Stomach (tissue), 4 donors: ENCODE measurements around the gene CDCA3.

ENCODE experiments used
- POLR2A ChIP-seq, 4 donors: fragments of 450-650 bp; IDR thresholded peaks; one replicate each; pipeline ENCODE4 v1.6.1; 2016; ENCODE audit warnings: antibody characterized with exemption in 4 of 4, control low read depth in 2 of 4, mild to moderate bottlenecking in 1 of 4, moderate library complexity in 1 of 4
- TF ChIP-seq, protein P1 (sequence below), 7 experiments: fragments of 450-650 bp in 4 of 7; fragments of 200-600 bp in 3 of 7; sonication (generic) in 3 of 7; IDR thresholded peaks; one replicate each; pipeline ENCODE4 v1.5.1; 2016 to 2019; ENCODE audit warnings: antibody characterized with exemption in 7 of 7, control low read depth in 2 of 7, mild to moderate bottlenecking in 1 of 7

DNA sequence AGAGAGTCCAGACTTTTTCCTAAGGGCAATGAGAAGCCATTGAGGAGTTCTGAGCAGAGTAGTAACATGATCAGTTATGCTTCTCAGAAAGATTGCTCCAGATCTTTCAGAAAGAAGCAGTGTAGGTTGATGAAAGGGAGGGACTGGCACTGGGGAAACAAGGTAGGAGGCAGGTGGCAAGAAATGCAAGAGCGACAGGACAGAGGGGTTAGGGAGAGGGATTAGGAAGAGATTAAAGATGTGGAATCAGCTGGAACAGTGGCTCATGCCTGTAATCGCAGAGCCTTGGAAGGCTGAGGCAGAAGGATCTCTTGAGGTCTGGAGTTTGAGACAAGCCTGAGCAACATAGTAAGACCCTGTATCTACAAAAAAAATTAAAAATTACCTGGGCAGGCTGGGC lies 3.4 kb downstream of the CDCA3 start:
- no peak for TF ChIP-seq POLR2A (IDR thresholded peaks at IDR 0.05)
- TF ChIP-seq, protein P1, sequence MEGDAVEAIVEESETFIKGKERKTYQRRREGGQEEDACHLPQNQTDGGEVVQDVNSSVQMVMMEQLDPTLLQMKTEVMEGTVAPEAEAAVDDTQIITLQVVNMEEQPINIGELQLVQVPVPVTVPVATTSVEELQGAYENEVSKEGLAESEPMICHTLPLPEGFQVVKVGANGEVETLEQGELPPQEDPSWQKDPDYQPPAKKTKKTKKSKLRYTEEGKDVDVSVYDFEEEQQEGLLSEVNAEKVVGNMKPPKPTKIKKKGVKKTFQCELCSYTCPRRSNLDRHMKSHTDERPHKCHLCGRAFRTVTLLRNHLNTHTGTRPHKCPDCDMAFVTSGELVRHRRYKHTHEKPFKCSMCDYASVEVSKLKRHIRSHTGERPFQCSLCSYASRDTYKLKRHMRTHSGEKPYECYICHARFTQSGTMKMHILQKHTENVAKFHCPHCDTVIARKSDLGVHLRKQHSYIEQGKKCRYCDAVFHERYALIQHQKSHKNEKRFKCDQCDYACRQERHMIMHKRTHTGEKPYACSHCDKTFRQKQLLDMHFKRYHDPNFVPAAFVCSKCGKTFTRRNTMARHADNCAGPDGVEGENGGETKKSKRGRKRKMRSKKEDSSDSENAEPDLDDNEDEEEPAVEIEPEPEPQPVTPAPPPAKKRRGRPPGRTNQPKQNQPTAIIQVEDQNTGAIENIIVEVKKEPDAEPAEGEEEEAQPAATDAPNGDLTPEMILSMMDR (IDR thresholded peaks at IDR 0.05) = no peak
